Endothelial cell of hepatic sinusoid (primary cell): Measurements from ENCODE around the gene LENEP.

Experiments
- in situ Hi-C: cut with HindIII; loops from 2 replicates; pipeline ENCODE4 v1.10.0; 2017; ENCODE audit warnings: low sequenced_read_pairs

LENEP gene

GRCh38 chr1:155019377-155020245 lies 26.2 kb downstream of the LENEP start:
- in situ Hi-C loops = loop anchor here (5.0 to 10.0 kb wide), 3 partner anchors 43 to 145 kb away; partner anchors contain the start of genes EFNA4 and KCNN3

GRCh38 chr1:155022136-155022926 lies 28.9 kb downstream of the LENEP start:
- in situ Hi-C loops = loop anchor here (5.0 kb wide), 1 partner anchor 40 kb away; the partner anchor contains the start of gene EFNA4

DNA sequence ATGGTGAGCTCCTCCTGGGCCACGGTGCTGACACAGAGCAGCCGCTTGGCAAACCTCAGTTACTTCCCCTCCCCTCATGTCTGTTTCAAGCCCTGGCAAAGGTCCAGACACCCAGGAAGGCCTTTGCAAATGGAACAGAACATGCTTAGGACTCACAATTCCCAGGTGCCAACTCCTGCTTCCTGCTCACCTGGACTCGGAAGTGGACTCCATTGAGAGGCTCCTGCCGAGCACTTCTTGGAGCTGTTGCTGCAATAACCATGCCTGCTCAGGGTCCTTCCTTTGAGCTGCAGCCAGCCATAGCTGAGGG lies 29.5 kb downstream of the LENEP start:
- in situ Hi-C loops = loop anchor here (5.0 kb wide), 1 partner anchor 39 kb away; the partner anchor contains the start of gene EFNA4

DNA sequence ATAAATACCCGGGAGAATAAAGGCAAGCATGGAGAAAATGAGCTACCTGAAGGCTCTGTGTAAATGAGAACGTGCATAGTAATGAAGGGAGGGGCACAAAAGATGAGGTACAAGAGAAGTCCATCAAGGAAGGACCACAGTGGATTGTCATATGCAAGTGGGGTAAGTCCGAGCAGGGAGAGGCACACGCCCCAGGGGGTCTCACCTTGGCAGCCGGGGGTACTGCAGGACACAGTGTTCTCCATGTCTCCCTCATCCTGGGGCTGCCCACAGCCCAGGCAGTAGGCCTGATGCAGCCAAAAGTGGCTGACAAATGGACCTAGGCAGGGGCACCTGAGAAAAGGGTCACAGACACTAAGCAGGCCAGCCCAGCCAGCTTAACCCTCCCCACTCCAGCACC lies 30.2 kb downstream of the LENEP start:
- in situ Hi-C loops = loop anchor here (5.0 kb wide), 1 partner anchor 39 kb away; the partner anchor contains the start of gene EFNA4

GRCh38 chr1:155024315-155024714 lies 30.9 kb downstream of the LENEP start:
- in situ Hi-C loops = loop anchor here (5.0 kb wide), 1 partner anchor 38 kb away; the partner anchor contains the start of gene EFNA4

- in situ Hi-C loops = no loop called here
Measured at GRCh38 chr1:155026154-155026553, 32.8 kb downstream of the LENEP start.

GRCh38 chr1:155026588-155026987 lies 33.2 kb downstream of the LENEP start:
- in situ Hi-C loops = no loop called here

DNA sequence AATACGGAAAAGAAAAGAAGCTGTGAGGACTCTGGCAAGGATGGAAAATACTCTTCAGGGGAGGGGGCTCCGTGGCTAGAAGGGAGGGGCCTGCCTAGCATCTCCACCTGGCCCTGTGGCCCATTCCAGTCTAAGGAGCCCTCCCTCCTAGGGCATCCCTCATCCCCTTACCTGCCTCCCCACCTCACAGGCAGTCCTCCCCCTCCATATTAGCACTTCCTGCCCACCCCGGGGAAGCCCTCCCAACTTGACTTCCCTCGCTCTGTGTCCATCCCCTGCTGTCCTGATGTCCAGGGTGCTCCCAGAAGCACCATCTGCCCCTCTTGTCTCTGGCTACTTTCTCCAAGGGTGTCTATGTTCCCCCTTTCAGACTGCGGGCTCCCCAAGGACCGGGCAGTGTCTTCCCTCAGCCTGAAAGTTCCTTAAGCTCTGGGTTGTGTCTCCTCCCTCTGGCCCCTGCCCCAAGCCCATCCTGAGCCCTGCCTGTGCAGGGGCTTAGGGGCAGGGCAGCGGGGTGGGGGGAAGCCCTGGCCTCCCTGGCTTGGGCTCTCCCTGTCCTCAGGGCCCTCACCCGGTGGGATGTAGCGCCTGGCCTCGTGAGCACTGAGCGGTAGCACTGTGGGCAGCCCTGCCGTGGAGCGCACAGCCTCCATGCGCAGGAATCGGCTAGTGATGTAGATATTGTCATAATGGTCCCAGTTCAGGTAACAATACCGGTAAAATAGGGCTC lies 36.3 kb downstream of the LENEP start:
- in situ Hi-C loops = no loop called here

- in situ Hi-C loops = no loop called here
Measured at GRCh38 chr1:155030243-155030795, 36.9 kb downstream of the LENEP start.

DNA sequence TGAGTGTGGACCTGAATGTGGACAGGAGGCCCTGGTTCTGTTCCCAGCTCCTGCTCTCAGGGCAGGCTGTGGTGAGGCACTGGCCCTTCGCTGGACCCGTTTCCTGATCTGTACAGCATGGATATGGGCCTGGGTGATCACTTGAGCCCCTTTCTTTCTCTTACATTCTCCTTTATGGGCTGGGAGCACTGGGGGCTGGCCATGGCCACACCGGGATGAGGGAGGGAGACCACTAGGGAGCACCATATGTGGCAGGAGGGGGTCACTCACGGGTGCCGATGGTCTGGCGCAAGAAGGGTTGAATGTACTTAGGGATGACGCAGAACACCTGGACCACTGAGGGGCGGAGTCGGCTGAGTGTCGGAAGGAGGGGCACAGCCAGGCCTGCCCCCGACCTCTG lies 37.5 kb downstream of the LENEP start:
- in situ Hi-C loops = no loop called here

GRCh38 chr1:155032886-155033285 lies 39.5 kb downstream of the LENEP start:
- in situ Hi-C loops = no loop called here

GRCh38 chr1:155033524-155033923 lies 40.1 kb downstream of the LENEP start, which contains the start of the genes DCST1 and DCST2:
TSS of gene DCST1 (plus strand) at chr1:155033824. CDS start at chr1:155034037, 213 bp downstream.
TSS of gene DCST2 (minus strand) at chr1:155033781. CDS start at chr1:155033701, 80 bp downstream.
- in situ Hi-C loops = no loop called here

DNA sequence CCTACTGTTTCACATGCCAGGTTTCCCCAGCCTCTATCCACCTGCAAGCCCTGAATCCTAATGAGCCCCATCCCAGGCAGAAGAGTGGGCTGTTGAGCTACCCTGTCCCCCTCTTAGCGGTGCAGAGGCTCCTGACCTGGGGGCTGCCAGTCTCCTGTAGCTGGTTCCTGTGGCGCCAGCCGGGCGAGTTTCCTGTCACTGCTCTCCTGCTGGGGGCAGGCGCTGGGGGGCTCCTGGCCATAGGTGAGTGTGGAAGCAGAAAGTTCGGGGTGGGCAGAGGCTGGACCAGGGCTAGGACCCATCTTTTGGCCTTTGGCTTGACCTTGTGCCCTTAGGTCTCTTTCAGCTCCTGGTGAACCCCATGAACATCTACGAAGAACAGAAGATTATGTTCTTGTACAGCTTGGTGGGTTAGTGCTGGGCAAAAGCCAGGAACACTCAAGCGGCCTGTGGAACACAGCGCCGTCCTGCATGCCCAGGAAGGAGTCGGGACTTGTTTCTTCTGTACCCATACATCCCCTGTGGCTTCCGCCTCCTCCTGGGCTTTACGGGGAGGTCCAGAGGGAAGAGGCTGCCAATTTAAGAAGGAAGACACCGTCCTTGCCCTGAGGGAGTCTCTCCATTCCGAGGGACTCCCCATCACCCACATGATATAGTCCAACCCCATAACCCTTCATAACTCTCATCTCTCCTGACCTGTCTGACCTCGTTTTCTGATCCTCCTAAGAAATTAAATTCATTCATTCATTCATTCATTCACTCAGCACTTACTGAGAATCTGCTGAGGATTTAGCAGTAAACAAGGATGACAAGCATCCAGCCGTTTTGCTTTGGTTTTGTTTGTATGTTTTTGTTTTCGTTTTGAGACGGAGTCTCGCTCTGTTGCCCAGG lies 41.2 kb downstream of the LENEP start:
- in situ Hi-C loops = no loop called here

DNA sequence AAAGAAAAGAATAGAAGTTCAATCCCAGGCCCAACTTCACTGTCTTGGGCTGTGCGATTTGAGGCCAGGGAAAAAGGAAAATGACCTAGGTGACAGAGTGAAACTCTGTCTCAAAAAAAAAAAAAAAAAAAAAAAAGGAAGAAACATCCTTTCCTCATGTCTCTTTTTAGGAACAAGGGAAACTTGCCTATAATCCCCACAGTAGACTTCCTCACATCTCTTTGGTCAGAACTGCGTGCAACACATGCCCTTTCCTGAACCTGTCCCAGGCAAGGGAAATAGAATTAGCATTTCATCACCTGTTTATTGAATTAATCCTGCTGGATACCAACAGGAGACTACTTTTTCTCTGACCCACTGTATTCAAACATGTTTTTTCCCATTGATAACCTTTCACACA lies 42.5 kb downstream of the LENEP start:
- in situ Hi-C loops = no loop called here

DNA sequence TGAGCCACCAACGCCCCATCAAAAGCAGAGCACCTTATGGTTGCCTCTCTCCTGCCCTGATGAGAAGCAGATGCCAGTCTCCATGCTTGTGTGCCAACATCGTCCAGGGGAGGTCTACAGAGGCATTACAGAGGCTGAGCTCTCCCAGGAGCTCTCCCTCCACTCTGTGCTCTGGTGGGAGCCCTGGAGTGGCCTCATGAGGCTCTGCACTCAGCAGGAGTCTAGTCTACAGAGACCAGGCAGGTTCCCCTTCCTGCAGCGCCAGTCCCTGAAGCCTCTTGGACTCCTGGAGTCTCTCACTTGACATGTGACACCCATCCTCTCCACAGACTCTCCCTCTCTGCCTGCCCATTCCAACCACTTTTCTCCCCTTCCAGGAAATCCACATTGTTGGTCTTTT lies 43.7 kb downstream of the LENEP start:
- in situ Hi-C loops = no loop called here

DNA sequence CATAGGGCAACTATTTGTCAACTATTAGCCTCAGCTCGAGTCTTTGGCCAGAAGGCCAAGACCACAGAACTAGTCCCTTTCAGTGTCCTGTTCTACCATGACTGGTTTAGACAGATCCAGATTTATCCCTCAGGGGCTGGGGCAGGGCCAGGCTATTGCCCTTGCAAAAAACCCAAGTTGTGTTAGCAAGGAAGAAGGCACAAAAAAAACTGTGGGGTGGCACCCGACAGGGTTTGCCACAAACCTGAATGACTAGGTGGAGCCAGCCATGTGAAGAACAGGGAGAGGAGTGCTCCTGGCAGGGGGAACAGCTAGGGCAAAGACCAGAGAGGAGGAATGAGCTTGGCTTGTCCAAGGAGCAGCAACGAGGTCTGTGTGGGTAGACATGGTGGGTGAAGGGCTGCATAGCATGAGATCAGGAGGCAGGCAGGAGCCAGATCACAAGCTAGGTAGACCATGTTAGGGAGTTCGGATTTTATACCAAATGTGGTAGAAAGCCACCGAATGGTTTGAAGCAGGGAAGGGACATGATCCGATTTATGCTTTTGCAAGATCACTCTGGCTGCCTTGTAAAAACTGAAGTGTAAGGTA lies 44.6 kb downstream of the LENEP start:
- in situ Hi-C loops = no loop called here

GRCh38 chr1:155038602-155039307 lies 45.4 kb downstream of the LENEP start:
- in situ Hi-C loops = no loop called here

DNA sequence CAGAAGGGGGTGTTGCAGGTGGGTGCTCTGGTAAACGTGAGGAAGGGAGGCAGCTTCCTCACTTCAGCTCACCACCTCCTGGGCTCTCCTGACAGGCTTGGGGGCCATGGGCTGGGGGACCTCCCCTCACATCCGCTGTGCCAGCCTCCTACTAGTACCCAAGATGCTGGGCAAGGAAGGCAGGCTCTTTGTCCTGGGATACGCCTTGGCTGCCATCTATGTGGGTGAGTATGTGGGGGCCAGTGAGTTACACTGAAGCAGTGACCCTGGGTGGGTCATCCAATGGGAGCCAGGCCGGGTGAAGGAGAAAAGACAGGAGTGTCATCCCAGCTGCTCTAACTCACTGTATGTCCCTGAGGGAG lies 45.9 kb downstream of the LENEP start:
- in situ Hi-C loops = no loop called here
